GM19238 (cell line): ENCODE results near the gene CDK5RAP2.
"Not testable (repeated sequence)": the region's sequence is repeated elsewhere in the genome, so short reads cannot be mapped to it uniquely, and the experiment has no call there.

ENCODE experiments used
- DNase-seq: peaks from one replicate; pipeline ENCODE4 v3.0.0; 2011; ENCODE audit warnings: low spot score; ENCODE audit not compliant: insufficient read length

CDK5RAP2 gene

DNA sequence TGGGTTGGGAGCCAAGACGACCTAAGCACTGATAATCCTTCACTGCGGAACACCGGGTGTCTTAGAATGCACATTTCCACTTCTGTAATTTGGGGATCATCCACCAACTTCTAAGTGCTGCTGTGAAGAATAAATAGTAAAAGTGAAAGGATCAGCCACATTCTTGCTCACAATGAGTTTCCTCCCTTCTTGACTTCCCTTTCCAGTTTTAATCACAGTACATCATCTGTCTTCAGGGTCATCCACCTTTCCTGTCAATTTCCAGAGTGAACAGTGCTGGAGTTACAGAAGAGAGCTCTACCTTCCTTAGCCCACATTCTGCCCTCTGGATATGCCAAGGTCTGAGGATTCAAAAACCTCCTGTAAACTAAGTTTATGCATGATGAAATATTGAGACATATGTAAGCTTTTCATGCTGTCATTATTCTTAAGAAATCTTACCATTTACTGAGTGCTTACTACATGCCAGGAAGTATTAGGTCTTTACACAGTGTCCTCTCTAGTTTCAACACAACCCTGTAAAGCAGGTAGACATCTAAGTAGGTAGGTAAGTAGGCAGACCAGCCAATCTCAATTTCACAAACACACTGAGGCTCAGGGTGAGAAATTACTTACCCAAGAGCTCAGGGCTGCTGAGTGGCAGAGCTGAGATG, 105.2 kb downstream of the CDK5RAP2 start:
- no peak for DNase-seq

- no peak for DNase-seq
Observed at GRCh38 chr9:120473608-120474007, 106.4 kb downstream of the CDK5RAP2 start.

DNA sequence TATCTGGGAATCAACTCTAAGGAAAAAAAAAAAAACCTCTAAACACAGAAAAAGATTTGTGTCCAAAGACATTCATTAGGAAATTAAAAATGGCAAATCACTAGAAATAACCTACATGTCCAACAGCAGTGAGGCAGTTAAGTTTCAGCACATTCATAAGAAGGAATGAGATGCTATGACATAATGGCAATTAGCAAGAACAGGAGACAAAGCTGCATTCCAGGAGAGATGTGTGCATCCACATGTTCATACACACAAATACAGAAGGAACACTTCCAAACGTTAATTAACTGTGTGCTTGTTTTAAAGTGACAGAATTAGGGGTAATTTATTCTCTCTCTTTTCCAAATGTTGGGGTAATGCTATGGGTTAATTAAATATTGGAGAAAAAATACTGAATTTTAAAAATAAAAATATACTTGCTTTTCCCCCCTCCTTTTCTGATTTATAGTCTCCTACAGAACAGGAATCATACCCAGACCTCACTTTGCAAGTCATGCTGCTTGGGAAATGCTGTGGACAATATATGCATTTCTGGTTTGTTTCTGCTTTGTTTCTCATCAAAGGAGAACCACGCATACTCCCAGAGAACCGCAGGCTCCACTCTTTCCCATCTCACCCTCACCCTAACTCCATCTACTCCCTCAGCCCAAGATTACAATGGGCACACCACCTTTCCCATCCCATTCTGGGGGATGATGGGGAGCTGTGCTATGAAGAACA, 114.1 kb downstream of the CDK5RAP2 start:
- no peak for DNase-seq

GRCh38 chr9:120464887-120465421, 115.0 kb downstream of the CDK5RAP2 start:
- DNase-seq, result no peak

DNA sequence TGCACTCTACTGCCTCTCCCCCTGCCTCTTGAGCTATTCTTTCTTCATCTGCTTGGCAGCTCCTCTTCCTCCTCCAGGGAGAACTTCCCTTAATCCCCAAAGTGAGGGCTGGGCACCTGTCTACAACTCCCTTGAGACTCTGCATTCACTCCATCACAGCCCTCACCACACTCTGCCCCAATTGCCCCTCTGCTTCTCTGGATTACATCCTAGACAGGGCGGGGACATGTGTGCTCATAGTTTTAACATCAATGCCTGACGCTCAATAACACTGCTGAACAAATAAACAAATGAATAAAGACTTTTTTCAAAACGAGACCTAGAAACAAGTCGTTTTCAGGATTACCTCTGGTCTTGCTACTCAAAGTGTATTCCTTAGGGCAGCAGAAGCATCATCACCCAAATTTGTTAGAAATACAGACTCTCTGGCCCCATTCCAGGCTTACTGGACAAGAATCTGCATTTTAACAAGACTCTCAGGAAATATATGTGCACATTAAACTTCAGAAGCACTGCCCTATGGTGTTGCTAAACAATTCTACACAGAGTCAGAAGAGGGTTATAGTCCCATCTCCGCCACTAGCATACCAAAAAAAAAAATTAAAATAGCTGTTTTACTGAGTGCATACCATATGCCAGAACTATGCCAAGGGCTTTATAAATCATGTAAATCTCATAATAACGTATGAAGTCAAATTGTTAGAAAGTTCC, 115.6 kb downstream of the CDK5RAP2 start:
- no peak for DNase-seq

DNA sequence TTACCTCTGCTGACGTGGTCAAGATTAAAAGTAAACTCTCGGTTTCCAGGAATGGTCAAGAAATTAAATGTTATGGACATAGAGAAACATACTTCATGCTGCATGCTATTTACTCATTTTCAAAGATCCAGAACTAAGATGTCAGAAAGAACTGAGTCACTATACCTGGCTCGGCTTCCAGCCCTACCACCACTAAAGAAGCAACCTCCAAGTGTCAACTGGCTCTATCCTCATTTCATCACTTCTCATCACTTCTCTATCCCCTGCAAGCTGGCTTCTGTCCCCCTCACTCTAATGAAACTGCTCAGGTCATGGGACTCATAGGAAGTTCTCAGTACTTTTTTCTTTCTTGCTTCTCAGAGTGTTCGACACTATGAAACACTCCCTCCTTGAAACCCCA, 116.2 kb downstream of the CDK5RAP2 start:
- DNase-seq, result no peak

DNA sequence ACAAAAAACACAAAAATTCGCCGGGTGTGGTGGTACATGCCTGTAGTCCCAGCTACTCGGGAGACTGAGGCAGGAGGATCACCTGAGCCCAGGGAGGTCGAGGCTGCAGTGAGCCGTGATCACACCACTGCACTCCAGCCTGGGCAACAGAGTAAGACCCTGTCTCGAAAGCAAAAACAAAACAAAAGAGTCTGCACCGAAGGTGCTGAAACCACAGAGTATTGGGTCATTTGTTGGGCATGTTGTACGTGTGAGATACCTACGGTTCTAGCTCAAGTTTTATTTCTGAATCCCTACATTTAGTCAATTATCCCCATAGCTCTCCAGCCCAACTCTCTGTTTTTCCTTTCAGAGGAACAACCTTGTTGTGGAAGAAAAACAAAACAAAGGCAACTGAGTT, 118.3 kb downstream of the CDK5RAP2 start:
- DNase-seq, result not testable (repeated sequence)

DNA sequence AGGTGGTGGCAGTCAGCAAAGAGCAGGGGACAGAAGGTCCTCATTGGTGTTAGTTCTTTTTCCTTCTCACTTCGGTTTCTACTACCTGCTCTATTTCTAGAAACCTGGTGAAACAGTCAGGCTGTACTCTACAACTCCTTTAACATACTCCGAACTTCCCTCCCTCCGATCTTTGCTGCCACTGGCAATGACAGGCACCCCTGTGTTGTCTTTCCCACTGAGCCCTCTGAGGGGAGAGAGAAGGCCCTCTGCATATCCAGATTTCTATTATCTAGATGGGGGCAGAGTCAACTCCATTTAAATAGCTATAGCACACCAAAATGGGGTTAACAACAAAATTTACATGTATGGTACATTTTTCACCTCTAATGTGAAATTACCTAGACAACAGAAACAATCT, 123.7 kb downstream of the CDK5RAP2 start:
- DNase-seq, result no peak

DNA sequence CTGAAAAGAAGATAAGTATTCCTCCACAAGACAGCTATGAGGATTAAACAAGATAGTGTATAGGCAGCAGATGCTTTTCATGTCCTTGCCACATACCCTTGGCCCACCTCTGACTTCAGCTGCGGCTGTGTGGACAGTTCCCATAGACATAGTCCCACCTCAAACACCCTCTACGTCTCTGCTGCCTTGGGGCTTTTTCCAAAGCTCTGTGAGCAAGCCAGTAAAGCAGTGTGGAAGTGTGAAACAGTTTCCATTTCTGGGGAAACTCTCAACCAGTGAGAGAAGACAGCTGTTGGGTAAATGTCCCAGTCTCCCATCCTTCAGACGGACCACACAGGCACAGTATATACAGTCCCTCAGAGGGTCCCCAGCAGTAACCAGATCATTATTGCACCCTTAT, 125.5 kb downstream of the CDK5RAP2 start:
- DNase-seq, result no peak

DNA sequence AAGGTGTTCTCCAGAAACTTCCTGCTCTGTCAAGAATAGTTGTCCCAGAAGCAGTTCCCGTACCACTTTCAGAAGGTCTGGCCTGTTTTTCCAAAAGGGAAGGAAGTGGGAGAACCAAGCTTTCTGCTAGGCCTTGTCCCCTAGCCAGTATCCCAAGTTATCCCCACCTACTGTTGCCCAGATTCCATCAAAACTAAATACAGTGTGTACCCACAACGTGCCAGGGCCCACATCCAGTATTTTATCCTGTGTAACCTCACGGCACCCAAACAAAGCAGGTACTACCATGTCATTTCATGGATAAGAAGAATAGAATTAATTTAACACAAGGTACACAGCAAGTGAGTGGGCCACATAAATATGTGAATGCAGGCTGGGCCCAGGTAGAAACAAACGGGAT, 126.2 kb downstream of the CDK5RAP2 start:
- DNase-seq, result no peak

- DNase-seq, result no peak
Observed at GRCh38 chr9:120452631-120453030, 127.3 kb downstream of the CDK5RAP2 start.

GRCh38 chr9:120450916-120451315, 129.1 kb downstream of the CDK5RAP2 start:
- no peak for DNase-seq

DNA sequence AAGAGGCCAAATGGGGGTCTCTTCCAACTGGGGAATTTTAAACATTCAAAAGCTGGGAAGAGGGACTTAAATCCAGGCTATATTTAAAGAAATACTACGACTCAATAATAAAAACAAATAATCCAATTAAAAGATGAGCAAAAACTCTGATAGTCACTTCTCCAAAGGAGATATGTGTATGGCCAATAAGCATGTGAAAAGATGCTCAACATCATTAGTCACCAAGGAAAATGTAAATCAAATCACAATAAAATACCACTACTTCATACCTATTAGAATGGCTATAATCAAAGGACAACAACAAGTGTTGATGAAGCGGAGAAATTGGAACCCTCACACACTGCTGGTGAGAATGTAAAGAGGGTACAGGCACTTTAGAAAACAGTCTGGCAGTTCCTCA, 130.4 kb downstream of the CDK5RAP2 start:
- no peak for DNase-seq

DNA sequence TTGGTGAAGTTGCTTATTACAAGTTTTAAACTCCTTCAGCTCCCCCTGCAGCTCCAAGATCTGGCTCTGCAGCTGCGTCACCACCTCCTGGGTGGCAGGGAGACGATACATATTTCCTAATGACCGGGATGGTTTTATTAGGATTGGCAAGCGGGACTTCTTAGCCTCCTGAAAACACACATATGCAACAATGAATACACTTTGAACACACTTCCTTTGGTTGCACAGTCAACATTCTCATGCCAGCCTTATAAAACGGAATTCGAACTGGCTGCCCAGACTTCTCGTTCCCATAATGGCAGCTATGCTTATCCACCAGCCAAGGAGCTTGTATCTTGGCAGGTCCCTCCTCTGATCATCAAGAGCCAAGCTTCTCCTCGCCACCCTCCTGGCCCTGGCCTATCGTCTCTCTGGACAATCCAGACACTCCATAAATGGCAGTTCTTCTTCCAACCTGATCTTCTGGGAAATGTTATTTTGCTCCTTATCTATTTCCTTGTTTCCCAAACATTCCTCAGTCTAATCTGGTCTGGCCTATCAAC, 131.9 kb downstream of the CDK5RAP2 start:
- no peak for DNase-seq

- no peak for DNase-seq
Observed at GRCh38 chr9:120446671-120447070, 133.3 kb downstream of the CDK5RAP2 start.

DNA sequence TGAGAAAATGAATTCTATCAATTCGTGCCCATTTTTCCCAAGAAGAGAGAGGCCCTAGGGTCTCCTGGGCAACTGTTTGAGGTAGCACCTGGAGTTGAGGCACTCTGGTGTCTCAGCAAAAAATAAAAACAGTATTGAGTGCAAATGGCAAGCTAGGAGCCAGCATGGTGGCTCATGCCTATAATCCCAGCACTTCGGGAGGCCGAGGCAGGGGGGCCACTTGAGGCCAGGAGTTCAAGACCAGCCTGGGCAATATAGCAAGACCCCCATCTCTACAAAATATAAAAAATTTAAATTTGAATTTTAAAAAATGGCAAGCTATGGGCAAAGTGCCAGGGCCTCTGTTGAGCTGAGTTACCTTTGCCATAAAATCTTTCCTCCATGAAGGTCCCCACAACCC, 136.0 kb downstream of the CDK5RAP2 start:
- no peak for DNase-seq

DNA sequence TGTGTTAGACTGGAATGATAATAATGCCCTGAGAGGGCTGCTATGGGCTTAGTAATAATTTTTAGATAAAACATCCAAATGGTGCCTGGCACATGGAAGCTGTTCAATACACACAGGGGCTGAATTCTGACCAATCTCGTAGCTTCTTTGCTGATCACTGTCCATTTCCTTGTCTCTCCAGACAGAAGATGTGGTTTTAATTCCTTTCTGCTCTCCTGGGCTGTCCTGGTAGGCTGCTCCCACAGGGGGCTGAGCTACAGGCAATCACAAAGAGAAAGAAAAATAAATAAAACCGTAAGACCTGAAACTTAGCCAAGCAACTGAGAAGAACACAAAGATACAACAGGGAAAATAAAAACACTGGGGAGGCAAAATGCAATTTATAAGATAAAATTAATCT, 136.5 kb downstream of the CDK5RAP2 start:
- no peak for DNase-seq

DNA sequence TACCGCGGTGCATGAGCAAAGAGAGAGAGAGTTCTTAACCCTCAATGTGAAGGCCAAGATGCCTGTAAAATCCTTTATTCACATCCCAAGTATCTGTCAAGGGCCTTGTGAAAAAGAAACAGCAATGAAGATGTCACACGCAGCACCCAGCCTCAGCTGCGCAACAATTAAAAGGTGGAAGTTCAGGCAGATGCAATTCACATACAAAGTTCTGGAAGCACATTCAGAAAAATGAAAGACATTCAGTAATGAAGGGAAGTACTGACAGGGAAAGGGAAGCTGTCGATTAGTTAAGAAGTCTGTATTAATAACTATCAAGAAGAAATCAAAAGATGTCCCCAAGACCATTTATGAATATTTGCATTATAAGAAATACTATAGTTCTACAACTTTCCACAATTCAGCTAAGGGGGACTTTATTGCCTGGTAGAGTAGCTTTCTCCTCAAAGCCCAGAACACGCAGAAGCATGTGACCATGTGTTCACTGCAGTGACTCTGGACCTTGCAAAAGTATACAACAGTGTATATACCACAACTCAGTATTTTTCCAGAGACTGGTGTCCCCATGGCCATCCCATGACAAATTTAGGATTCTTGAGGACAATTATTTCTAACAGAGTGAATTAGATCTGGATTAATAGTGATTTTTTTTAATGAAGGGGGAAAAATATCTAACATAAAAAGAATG, 137.5 kb downstream of the CDK5RAP2 start:
- no peak for DNase-seq

DNA sequence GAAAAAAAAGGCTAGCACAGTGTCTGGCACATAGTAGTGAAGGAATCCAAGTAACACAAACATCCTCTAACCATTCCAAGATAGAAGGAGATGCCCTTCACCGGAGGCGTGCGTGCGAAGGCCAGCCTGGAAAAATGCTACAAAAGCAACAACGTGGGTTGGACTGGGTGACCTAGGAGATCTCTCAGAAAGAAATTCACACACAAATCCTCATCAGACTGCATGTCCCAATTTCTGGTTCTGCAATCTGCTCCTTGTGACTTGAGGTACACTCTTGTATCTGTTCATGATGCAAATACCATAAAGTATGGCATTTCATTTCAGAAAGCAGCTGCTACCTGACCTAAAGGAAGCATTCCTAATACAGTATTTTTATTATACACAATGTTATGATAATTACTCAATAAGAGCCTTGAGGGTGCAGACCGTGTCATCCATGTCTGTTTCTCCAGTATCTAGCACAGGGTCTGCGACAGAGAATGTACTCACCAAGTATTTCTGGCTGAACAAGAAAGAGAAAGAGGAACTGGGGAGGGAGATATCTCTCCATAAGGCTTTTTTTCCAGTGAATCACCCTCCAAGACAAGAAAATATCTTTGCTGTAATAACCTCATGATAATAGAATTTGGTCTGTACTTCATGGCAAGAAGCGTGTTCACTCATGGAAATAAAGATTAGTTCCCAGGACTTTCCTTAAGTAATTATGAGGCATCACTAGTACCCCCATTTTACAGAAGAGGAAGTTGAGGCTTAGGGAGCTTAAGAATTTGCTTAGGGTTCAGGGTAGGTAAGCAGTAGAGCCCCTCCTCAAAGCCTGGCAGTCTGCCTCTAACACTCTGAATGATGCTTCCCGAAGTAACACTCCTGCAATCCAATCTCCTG, 138.3 kb downstream of the CDK5RAP2 start:
- DNase-seq, result no peak

- DNase-seq, result no peak
Observed at GRCh38 chr9:120440791-120441190, 139.2 kb downstream of the CDK5RAP2 start.
